NB4 (cell line): ENCODE results near the gene ELAVL3.

ENCODE experiments used
- MYC ChIP-seq: IDR thresholded peaks from 2 replicates; pipeline ENCODE4 v1.6.1; 2011; ENCODE audit warnings: low read depth, low read length
- POLR2A ChIP-seq: IDR thresholded peaks from 2 replicates; pipeline ENCODE4 v1.6.1; 2011; ENCODE audit warnings: mild to moderate bottlenecking; ENCODE audit not compliant: insufficient read length; ENCODE audit errors: extremely low read depth
- TF ChIP-seq, protein P1 (sequence below): IDR thresholded peaks from one replicate; pipeline ENCODE4 v1.5.1; 2012; ENCODE audit warnings: low read depth, low read length
- TF ChIP-seq, protein P2 (sequence below): IDR thresholded peaks from 2 replicates; pipeline ENCODE4 v1.6.1; 2011; ENCODE audit warnings: low read depth, low read length

DNA sequence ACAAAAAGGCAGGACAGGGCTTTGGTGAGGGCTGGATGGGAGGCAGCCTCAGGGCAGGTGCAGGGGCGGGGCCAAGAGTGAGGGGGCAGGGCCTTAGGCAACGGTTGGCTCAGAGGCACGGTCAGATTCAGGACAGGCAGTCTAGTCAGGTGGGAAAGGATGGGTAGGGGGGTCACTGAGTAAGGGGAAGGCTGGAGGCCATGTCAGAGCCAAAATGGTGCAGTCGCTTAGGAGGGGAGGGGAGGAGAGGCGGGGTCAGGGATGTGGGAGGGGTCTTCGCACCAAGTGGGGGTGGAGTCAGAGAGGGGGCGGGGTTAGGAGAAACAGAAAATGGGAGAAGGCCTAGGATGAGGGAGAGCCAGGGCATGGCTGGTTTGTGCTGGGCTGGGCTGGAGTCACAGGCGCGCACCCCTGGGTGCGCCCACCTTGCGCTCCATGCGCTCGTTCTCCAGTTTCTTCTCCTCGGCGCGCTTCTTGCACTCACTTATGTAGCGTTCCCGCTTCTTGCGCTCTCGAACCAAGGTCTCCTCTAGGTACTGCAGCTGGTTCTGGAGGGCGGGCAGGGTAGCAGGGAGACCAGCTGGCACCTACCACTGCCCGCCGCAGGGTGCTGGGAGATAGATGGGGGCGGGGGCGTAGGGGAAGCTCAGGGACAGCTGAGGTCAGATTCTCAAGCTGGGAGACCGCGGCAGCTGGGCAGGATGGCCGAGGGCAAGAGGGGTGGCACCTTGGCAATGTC, 55.0 kb downstream of the ELAVL3 start:
- TF ChIP-seq, protein P1, sequence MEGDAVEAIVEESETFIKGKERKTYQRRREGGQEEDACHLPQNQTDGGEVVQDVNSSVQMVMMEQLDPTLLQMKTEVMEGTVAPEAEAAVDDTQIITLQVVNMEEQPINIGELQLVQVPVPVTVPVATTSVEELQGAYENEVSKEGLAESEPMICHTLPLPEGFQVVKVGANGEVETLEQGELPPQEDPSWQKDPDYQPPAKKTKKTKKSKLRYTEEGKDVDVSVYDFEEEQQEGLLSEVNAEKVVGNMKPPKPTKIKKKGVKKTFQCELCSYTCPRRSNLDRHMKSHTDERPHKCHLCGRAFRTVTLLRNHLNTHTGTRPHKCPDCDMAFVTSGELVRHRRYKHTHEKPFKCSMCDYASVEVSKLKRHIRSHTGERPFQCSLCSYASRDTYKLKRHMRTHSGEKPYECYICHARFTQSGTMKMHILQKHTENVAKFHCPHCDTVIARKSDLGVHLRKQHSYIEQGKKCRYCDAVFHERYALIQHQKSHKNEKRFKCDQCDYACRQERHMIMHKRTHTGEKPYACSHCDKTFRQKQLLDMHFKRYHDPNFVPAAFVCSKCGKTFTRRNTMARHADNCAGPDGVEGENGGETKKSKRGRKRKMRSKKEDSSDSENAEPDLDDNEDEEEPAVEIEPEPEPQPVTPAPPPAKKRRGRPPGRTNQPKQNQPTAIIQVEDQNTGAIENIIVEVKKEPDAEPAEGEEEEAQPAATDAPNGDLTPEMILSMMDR: no peak
- TF ChIP-seq POLR2A (no peak), MYC (no peak)
- TF ChIP-seq, protein P2, sequence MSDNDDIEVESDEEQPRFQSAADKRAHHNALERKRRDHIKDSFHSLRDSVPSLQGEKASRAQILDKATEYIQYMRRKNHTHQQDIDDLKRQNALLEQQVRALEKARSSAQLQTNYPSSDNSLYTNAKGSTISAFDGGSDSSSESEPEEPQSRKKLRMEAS: no peak
